Stomach (tissue), 9 donors: ENCODE data around the gene SMCO2. TPM values are rescaled to one million over a fixed set of nuclear protein-coding genes. Genes with fewer than 3 reads are reported as not detected.

ENCODE experiments used
- DNase-seq, 2 donors: peaks; one replicate each; pipeline versions ENCODE4 v3.0.0 to v3.0.0-alpha.2; 2013 to 2019
- H3K27ac ChIP-seq, 5 donors: fragments of 200-600 bp in 4 of 5; sonication (generic) in 4 of 5; one replicate each; pipeline ENCODE4 v1.5.1; 2013 to 2019; ENCODE audit warnings: mild to moderate bottlenecking in 1 of 5, moderate library complexity in 1 of 5
- H3K27me3 ChIP-seq, 3 donors: fragments of 200-600 bp; sonication (generic); one replicate each; pipeline ENCODE4 v1.5.1; 2017 to 2019; ENCODE audit warnings: mixed run types in 1 of 3
- H3K36me3 ChIP-seq, 4 donors: fragments of 200-600 bp; sonication (generic); 1 replicate in 3 of 4; 2 replicates in 1 of 4; pipeline ENCODE4 v1.5.1; 2016 to 2019
- H3K4me1 ChIP-seq, 4 donors: fragments of 200-600 bp; sonication (generic); one replicate each; pipeline ENCODE4 v1.5.1; 2016 to 2019
- H3K4me3 ChIP-seq, 4 donors: fragments of 200-600 bp; sonication (generic) in 3 of 4; one replicate each; pipeline ENCODE4 v1.5.1; 2016 to 2019; ENCODE audit warnings: mild to moderate bottlenecking in 1 of 4
- H3K9me3 ChIP-seq, 4 donors: fragments of 200-600 bp; sonication (generic); one replicate each; pipeline ENCODE4 v1.5.1; 2016 to 2019
- EP300 ChIP-seq: sonication (generic); formaldehyde crosslinking; IDR thresholded peaks from one replicate; pipeline ENCODE4 v1.6.1; 2017; ENCODE audit warnings: antibody characterized with exemption
- POLR2A ChIP-seq, 4 donors: fragments of 450-650 bp; IDR thresholded peaks; one replicate each; pipeline ENCODE4 v1.6.1; 2016; ENCODE audit warnings: antibody characterized with exemption in 4 of 4, control low read depth in 2 of 4, mild to moderate bottlenecking in 1 of 4, moderate library complexity in 1 of 4
- POLR2AphosphoS5 ChIP-seq, 3 donors: sonication (generic); formaldehyde crosslinking; IDR thresholded peaks; one replicate each; pipeline ENCODE4 v1.6.1; 2016; ENCODE audit warnings: antibody characterized with exemption in 3 of 3
- WGBS, 5 donors: extraction: QIAGEN DNeasy Blood & Tissue Kit in 3 of 5; methylation state at CpG; one replicate each; pipeline versions ENCODE4 v1.1.5 to v1.1.7; 2013 to 2018; 5-methylcytosine and 5-hydroxymethylcytosine counted together
- intact Hi-C: fragments of 100-400 bp; cut with DNase I; formaldehyde crosslinking; loops from one replicate; pipeline ENCODE4 v1.15.1; 2023; ENCODE audit warnings: low total_unique reads
- polyA plus RNA-seq, 3 donors: library from polyadenylated mRNA; stranded (reverse); fragments of 200-250 nt; gene quantifications; one replicate each; pipeline ENCODE4 v1.2.3, GENCODE V29; 2013
- total RNA-seq, 5 donors: library from RNA; depleted of rRNA; stranded (reverse); fragments of >200 nt; gene quantifications; one replicate each; pipeline versions ENCODE4 v1.1.0 to v1.2.3, GENCODE V29; 2014 to 2016
- TF ChIP-seq, protein P1 (sequence below), 7 experiments: fragments of 450-650 bp in 4 of 7; fragments of 200-600 bp in 3 of 7; sonication (generic) in 3 of 7; IDR thresholded peaks; one replicate each; pipeline ENCODE4 v1.5.1; 2016 to 2019; ENCODE audit warnings: antibody characterized with exemption in 7 of 7, control low read depth in 2 of 7, mild to moderate bottlenecking in 1 of 7
- donor health status: healthy with polysubstance abuse.
- donor health status: Bipolar disorder and iron deficiency.
- donor health status: healthy.

Gene SMCO2
- total and polyA plus RNA-seq, 8 donors: 1.2 to 2.5 TPM; not detected in 6

DNA sequence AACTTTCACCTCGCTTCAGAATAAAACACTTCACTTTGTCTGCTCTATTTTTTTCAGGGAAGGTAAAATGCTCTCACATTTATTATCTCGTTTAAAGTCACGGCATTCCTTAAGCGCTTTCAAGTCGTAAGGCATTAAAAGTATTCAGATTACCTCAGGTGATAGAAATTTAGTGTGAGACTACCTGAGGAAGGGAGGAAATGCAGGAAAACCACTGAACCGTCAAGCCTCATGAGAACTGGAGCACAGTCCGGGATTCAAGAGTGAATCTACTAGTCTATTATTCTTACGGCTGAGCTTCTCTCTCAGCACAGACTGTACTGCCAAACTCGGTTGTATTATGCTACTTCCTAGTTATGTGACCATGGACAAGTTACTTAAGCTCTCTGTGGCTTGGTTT lies 69.1 kb downstream of the SMCO2 start:
- no peak overlapping the region for H3K27ac ChIP-seq
- TF ChIP-seq POLR2A (IDR thresholded peaks at IDR 0.05): no peak
- no peak for TF ChIP-seq EP300
- no peak for TF ChIP-seq POLR2AphosphoS5 (IDR thresholded peaks at IDR 0.05)
- H3K9me3 ChIP-seq: no peaks in the 10 kb centered on the region
- no peaks in the 10 kb centered on the region for H3K36me3 ChIP-seq
- no peak for DNase-seq
- WGBS, 5 donors: 74 to 84% (median 77%) methylated on average over 9 of the region's 9 CpGs
- no peaks in the 10 kb centered on the region for H3K27me3 ChIP-seq
- H3K4me1 ChIP-seq: peaks cover 0 to 11% (median 6%) of the 10 kb centered on the region in 4 donors
- intact Hi-C loops: no loop called here
- no peak overlapping the region for H3K4me3 ChIP-seq

DNA sequence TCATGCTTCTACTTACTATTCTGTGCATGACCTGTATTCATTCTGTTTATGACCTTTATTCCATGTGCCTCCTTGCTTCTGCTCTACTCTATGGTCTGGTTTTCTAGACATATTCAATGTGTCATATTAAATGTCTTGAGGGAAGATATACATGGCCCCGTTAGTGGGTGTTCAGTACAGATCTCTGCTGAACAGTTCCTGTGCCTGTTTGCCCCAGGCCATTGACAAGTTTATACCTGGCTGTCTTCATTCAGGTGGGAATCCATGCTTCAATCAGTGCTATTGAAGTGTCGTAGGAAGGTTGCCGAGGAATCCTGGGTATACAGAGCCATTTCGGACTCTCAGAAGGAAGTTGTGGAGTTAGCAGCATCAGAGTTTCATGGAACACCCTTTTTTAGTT lies 70.1 kb downstream of the SMCO2 start:
- 63 to 85% (median 70%) methylated on average over 4 of the region's 4 CpGs for WGBS, 5 donors
- no peaks in the 10 kb centered on the region for H3K27me3 ChIP-seq
- peaks cover 0 to 3% (median 1%) of the 10 kb centered on the region in 4 donors for H3K4me1 ChIP-seq
- no peak overlapping the region for H3K27ac ChIP-seq
- TF ChIP-seq POLR2A (IDR thresholded peaks at IDR 0.05) (no peak), EP300 (no peak), POLR2AphosphoS5 (IDR thresholded peaks at IDR 0.05) (no peak)
- TF ChIP-seq, protein P1, sequence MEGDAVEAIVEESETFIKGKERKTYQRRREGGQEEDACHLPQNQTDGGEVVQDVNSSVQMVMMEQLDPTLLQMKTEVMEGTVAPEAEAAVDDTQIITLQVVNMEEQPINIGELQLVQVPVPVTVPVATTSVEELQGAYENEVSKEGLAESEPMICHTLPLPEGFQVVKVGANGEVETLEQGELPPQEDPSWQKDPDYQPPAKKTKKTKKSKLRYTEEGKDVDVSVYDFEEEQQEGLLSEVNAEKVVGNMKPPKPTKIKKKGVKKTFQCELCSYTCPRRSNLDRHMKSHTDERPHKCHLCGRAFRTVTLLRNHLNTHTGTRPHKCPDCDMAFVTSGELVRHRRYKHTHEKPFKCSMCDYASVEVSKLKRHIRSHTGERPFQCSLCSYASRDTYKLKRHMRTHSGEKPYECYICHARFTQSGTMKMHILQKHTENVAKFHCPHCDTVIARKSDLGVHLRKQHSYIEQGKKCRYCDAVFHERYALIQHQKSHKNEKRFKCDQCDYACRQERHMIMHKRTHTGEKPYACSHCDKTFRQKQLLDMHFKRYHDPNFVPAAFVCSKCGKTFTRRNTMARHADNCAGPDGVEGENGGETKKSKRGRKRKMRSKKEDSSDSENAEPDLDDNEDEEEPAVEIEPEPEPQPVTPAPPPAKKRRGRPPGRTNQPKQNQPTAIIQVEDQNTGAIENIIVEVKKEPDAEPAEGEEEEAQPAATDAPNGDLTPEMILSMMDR (IDR thresholded peaks at IDR 0.05): no peak
- no peak for DNase-seq
- intact Hi-C loops: no loop called here
- no peak overlapping the region for H3K4me3 ChIP-seq
- no peaks in the 10 kb centered on the region for H3K36me3 ChIP-seq
- no peaks in the 10 kb centered on the region for H3K9me3 ChIP-seq

DNA sequence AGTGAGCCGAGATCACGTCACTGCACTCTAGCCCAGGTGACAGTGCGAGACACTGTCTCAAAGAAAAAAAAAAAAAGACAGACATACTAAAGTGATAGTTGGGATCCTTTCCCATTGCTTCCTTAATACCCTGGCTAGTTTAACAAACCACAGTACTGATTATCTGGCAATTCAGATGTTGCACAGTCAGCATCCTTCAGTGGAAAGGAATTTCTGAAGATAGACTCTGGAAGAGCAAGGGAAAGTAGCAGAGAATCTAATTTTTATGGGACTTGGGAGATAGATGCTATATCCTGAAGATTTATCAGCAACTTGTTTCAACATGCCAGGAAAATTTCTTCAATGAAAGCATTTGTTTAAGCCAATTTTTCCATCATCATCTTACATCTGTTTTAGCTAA lies 71.0 kb downstream of the SMCO2 start:
- TF ChIP-seq POLR2A (IDR thresholded peaks at IDR 0.05) (no peak), POLR2AphosphoS5 (IDR thresholded peaks at IDR 0.05) (no peak), EP300 (no peak)
- TF ChIP-seq, protein P1 (IDR thresholded peaks at IDR 0.05): no peak
- intact Hi-C loops: no loop called here
- no peak overlapping the region for H3K27ac ChIP-seq
- DNase-seq: no peak
- H3K27me3 ChIP-seq: no peaks in the 10 kb centered on the region
- peaks cover 0 to under 1% (median 0%) of the 10 kb centered on the region in 4 donors for H3K4me1 ChIP-seq
- no peaks in the 10 kb centered on the region for H3K9me3 ChIP-seq
- H3K36me3 ChIP-seq: no peaks in the 10 kb centered on the region
- 71 to 96% (median 94%) methylated on average over 3 of the region's 3 CpGs for WGBS, 5 donors
- no peak overlapping the region for H3K4me3 ChIP-seq

DNA sequence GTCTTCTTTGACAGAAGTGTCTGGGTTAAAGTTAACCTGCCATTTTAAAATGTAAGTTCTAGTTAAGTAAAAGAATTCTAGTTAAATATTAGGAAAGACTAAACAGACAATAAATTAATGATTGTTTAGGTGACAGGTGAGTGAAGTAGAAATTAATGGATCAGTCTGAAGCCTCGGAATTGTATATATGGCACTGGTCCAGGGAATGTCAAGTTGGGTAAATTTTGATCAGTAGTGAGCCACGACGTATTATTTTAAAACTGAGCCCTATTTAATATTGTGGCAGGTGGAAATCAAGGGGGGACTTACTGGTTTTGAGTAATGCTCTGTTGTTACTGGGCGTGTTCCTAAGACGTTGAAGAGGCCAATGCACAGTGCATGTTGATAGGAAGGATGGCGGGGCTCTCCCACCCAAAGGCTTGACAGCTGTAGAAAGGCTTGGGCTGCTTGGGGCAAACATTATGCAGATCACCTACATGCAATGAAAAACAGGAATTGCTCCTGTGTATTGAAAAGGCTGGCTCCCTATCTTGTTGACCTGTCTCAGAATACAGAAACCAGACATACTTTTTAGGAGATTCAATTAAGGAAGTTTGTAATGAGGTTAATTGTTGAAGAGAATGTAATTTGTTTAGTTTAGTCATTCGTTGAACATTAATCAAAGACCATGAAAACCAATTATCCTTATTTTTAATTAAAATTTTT lies 71.6 kb downstream of the SMCO2 start:
- H3K9me3 ChIP-seq: no peaks in the 10 kb centered on the region
- H3K27ac ChIP-seq: no peak overlapping the region
- H3K27me3 ChIP-seq: no peaks in the 10 kb centered on the region
- intact Hi-C loops: no loop called here
- WGBS, 5 donors: 69 to 76% (median 74%) methylated on average over 7 of the region's 7 CpGs
- H3K36me3 ChIP-seq: no peaks in the 10 kb centered on the region
- TF ChIP-seq EP300: no peak
- H3K4me1 ChIP-seq: peaks cover 0 to 6% (median 4%) of the 10 kb centered on the region in 4 donors
- no peak for DNase-seq
- no peak overlapping the region for H3K4me3 ChIP-seq

DNA sequence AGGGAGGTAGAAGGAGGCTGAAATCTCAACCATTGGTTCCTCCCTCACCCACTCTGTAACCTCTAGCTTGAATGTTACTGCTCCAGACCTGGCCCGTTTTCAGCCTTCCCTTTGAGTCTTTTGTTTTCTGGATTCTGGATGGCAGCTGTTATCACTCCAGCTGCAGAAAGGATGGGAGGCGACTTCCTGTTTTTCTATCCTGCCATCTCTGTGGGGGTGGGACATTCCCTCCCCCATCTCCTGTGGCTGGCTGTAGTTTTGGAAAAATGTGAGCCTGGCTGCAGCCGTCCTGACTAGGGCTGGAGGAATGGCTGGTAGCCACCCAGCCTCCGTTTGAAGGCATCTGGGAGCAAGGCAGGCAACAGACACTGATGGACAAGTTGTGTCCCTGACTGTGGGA lies 74.5 kb downstream of the SMCO2 start:
- Histone ChIP-seq H3K36me3 (no peaks in the 10 kb centered on the region), H3K27ac (peak overlapping the region in 2 of 5 donors; percentile 5 to 15), H3K9me3 (no peaks in the 10 kb centered on the region), H3K4me3 (no peak overlapping the region), H3K27me3 (no peaks in the 10 kb centered on the region), H3K4me1 (peaks cover 0 to 18% (median 11%) of the 10 kb centered on the region in 4 donors)
- intact Hi-C loops: loop anchor here (10.0 kb wide), 1 partner anchor 114 kb away; no protein-coding TSS in a partner anchor
- WGBS, 5 donors: 62 to 70% (median 66%) methylated on average over 4 of the region's 4 CpGs
- TF ChIP-seq, protein P1 (IDR thresholded peaks at IDR 0.05): no peak
- TF ChIP-seq POLR2AphosphoS5 (IDR thresholded peaks at IDR 0.05) (no peak), POLR2A (IDR thresholded peaks at IDR 0.05) (no peak)
- peak in 1 of 2 donors; percentile 64 for DNase-seq
